ENCODE data around the gene CCNI.

The CCNI gene

GRCh38 chr4:77007358-77008230 is 68.2 kb downstream of the CCNI start:
- no peak for DNase-seq (ENCODE audit: low read depth in 2 of 2)

- DNase-seq (ENCODE audit: low read depth in 2 of 2): no peak
Measured at GRCh38 chr4:77006753-77007353, 68.9 kb downstream of the CCNI start.

- no peak for DNase-seq (ENCODE audit: low read depth in 2 of 2)
Measured at GRCh38 chr4:77003400-77003799, 72.4 kb downstream of the CCNI start.

- DNase-seq (ENCODE audit: low read depth in 2 of 2): no peak
Measured at GRCh38 chr4:77002321-77003107, 73.3 kb downstream of the CCNI start.

GRCh38 chr4:77001907-77002306 is 73.9 kb downstream of the CCNI start:
- DNase-seq (ENCODE audit: low read depth in 2 of 2): no peak

- DNase-seq (ENCODE audit: low read depth in 2 of 2): no peak
Measured at GRCh38 chr4:76998251-76998901, 77.4 kb downstream of the CCNI start.

- no peak for DNase-seq (ENCODE audit: low read depth in 2 of 2)
Measured at GRCh38 chr4:76997532-76997931, 78.3 kb downstream of the CCNI start.
